Choroid plexus epithelial cell (primary cell): ENCODE measurements around the gene CARD11.

Experiments used
- DNase-seq: peaks from one replicate; pipeline ENCODE4 v3.0.0-alpha.2; 2010; ENCODE audit warnings: low read depth
- H3K4me3 ChIP-seq: 2 replicates; pipeline ENCODE4 v1.5.1; 2011; ENCODE audit warnings: low read depth, mild to moderate bottlenecking, control low read depth, low read length, moderate library complexity
- TF ChIP-seq, protein P1 (sequence below): conservative IDR thresholded peaks from 2 replicates; pipeline ENCODE4 v1.5.1; 2011; ENCODE audit warnings: low read depth, mild to moderate bottlenecking, control low read depth, inconsistent platforms, low read length, moderate library complexity

CARD11 gene

DNA sequence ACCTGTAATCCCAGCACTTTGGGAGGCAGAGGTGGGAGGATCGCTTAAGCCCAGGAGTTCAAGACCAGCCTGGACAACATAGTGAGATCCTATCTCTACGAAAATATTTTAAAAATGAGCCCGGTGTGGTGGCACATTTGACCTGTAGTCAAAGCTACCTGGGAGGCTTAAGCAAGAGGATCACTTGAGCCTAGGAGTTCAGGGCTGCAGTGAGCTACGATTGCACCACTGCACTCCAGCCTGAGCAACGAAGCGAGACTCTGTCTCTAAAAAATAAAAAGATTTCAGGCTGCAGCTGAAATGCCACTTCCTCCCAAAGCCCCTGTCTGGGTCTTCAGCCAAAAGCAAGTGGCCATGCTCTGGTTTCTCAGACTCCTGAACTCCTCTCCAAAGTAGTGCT, 38.7 kb upstream of the CARD11 start:
- no peak overlapping the region for H3K4me3 ChIP-seq
- DNase-seq, result no peak
- TF ChIP-seq, protein P1, sequence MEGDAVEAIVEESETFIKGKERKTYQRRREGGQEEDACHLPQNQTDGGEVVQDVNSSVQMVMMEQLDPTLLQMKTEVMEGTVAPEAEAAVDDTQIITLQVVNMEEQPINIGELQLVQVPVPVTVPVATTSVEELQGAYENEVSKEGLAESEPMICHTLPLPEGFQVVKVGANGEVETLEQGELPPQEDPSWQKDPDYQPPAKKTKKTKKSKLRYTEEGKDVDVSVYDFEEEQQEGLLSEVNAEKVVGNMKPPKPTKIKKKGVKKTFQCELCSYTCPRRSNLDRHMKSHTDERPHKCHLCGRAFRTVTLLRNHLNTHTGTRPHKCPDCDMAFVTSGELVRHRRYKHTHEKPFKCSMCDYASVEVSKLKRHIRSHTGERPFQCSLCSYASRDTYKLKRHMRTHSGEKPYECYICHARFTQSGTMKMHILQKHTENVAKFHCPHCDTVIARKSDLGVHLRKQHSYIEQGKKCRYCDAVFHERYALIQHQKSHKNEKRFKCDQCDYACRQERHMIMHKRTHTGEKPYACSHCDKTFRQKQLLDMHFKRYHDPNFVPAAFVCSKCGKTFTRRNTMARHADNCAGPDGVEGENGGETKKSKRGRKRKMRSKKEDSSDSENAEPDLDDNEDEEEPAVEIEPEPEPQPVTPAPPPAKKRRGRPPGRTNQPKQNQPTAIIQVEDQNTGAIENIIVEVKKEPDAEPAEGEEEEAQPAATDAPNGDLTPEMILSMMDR, result no peak

DNA sequence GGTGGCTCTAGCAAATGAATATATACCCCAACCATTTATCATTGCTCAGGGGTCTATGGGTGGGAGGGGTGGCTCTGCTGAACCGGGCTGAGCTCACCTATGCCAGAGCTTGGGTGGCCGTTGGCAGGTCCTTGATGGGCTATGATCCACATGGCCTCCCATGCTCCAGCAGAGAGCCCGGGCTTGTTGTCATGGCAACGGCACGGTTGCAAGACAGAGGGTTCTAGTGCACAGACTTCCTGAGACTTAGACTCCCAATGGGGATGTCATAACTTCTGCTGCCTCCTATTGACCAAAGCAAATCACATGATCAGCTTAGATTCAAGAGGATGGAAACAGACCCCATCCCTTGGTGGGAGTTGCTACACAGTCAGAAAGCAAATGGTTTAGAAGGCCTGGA, 36.4 kb upstream of the CARD11 start:
- DNase-seq, result no peak
- H3K4me3 ChIP-seq, result no peak overlapping the region
- TF ChIP-seq, protein P1, result no peak

- TF ChIP-seq, protein P1, result no peak
- H3K4me3 ChIP-seq, result no peak overlapping the region
- DNase-seq, result no peak
These were observed 34.8 kb upstream of the CARD11 start for GRCh38 chr7:3078514-3078913.

DNA sequence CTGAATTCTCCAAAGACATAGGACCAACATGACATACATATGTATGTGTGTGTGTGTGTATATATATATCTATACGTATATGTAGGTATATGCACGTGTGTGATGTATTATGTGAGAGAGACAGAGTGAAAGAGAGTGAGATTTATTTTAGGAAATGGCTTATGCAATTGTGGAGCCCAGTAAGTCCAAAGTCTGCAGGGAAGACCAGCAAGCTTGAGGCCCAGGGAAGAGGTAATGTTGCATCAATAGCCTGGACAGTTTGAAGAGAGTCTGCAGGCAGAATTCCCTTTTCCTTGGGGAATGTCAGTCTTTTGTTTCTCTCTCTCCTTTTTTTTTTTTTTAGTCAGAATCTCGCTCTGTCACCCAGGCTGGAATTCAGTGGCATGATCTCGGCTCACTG, 33.0 kb upstream of the CARD11 start:
- TF ChIP-seq, protein P1, result no peak
- no peak for DNase-seq
- no peak overlapping the region for H3K4me3 ChIP-seq

- no peak overlapping the region for H3K4me3 ChIP-seq
- DNase-seq, result no peak
- TF ChIP-seq, protein P1, result no peak
These were observed 32.5 kb upstream of the CARD11 start for GRCh38 chr7:3076163-3076562.

GRCh38 chr7:3075441-3075840, 31.8 kb upstream of the CARD11 start:
- H3K4me3 ChIP-seq, result no peak overlapping the region
- DNase-seq, result no peak
- TF ChIP-seq, protein P1, result no peak

GRCh38 chr7:3074459-3074821, 30.8 kb upstream of the CARD11 start:
- no peak for DNase-seq
- TF ChIP-seq, protein P1, result no peak
- no peak overlapping the region for H3K4me3 ChIP-seq
